Measurements from ENCODE around the gene UAP1L1.

- TF ChIP-seq CTCF (IDR thresholded peaks at IDR 0.05) (no peak), POLR2A (IDR thresholded peaks at IDR 0.05) (no peak)
Measured at GRCh38 chr9:137085920-137086530, 8.7 kb downstream of the UAP1L1 start.

Data from testis (tissue), 2 donors.